ENCODE results near the gene MLH3. TPM values are rescaled to one million over a fixed set of nuclear protein-coding genes. Genes with fewer than 3 reads are reported as not detected.
A peak's percentile ranks its signal among the peaks of the same experiment; 100 is the strongest.

The MLH3 gene
- total RNA-seq, 2 experiments from 2014 or later: 6.6 to 6.7 TPM

- POLR2A ChIA-PET: interaction anchor here (0.6 to 1.8 kb wide), 4 partner anchors 12 to 212 kb away, joined by 3 to 4 read pairs (median 3); no protein-coding TSS in a partner anchor
- H3K9me2 ChIP-seq (ENCODE audit: insufficient read depth, low read length): no peaks in the 10 kb centered on the region
- no peaks in the 10 kb centered on the region; the same call in 1 of the 2 replicates for H3K36me3 ChIP-seq (ENCODE audit: insufficient read depth, low read length)
- peak overlapping the region; percentile 71 for H3K4me3 ChIP-seq (ENCODE audit: low read depth, low read length, poor library complexity, severe bottlenecking)
- CTCF ChIA-PET (ENCODE audit: unreplicated experiment): interaction anchor here (0.6 kb wide), 1 partner anchor 304 kb away, joined by 3 read pairs; no protein-coding TSS in a partner anchor
- H2AFZ ChIP-seq (ENCODE audit: low read length): no peak overlapping the region; the same call in 1 of the 2 replicates
- TF ChIP-seq EZH2phosphoT487 (IDR thresholded peaks at IDR 0.05; ENCODE audit: borderline replicate concordance, low read depth, low read length): no peak
- TF ChIP-seq CTCF (conservative IDR thresholded peaks at IDR 0.05; ENCODE audit: low read length): no peak
- H3K9me3 ChIP-seq (ENCODE audit: low read length): no peaks in the 10 kb centered on the region
- H3K27ac ChIP-seq (ENCODE audit: low read depth, low read length, poor library complexity, severe bottlenecking): no peak overlapping the region
- H3K4me1 ChIP-seq (ENCODE audit: insufficient read depth, low read length, poor library complexity, severe bottlenecking): peaks cover 34% of the 10 kb centered on the region
- peaks cover 21% of the 10 kb centered on the region for H3K79me2 ChIP-seq (ENCODE audit: insufficient read depth, low read depth, low read length)
- DNase-seq (ENCODE audit: low spot score): no peak
- H3K4me2 ChIP-seq (ENCODE audit: low read length): peak overlapping the region; percentile 90
- no peaks in the 10 kb centered on the region for H4K20me1 ChIP-seq (ENCODE audit: insufficient read depth, low read length)
- intact Hi-C loops (cut with micrococcal nuclease; ENCODE audit: unreplicated experiment): loop anchor here (5.0 to 10.0 kb wide), 2 partner anchors 120 to 238 kb away; no protein-coding TSS in a partner anchor
- BruUV-seq (replicated peaks): no TSS peak
Observed at GRCh38 chr14:75067212-75067611, 15.9 kb upstream of the MLH3 start.

GRCh38 chr14:75066691-75067090 lies 15.4 kb upstream of the MLH3 start:
- intact Hi-C loops (cut with micrococcal nuclease; ENCODE audit: unreplicated experiment): loop anchor here (5.0 to 10.0 kb wide), 2 partner anchors 119 to 238 kb away; no protein-coding TSS in a partner anchor
- Histone ChIP-seq H3K9me3 (ENCODE audit: low read length) (no peaks in the 10 kb centered on the region), H3K79me2 (ENCODE audit: insufficient read depth, low read depth, low read length) (peaks cover 21% of the 10 kb centered on the region), H3K4me1 (ENCODE audit: insufficient read depth, low read length, poor library complexity, severe bottlenecking) (peaks cover 34% of the 10 kb centered on the region), H3K9me2 (ENCODE audit: insufficient read depth, low read length) (no peaks in the 10 kb centered on the region), H2AFZ (ENCODE audit: low read length) (no peak overlapping the region), H3K27ac (ENCODE audit: low read depth, low read length, poor library complexity, severe bottlenecking) (no peak overlapping the region), H3K36me3 (ENCODE audit: insufficient read depth, low read length) (peaks cover under 1% of the 10 kb centered on the region), H3K4me3 (ENCODE audit: low read depth, low read length, poor library complexity, severe bottlenecking) (no peak overlapping the region), H3K4me2 (ENCODE audit: low read length) (no peak overlapping the region), H4K20me1 (ENCODE audit: insufficient read depth, low read length) (no peaks in the 10 kb centered on the region)
- BruUV-seq (replicated peaks): no TSS peak
- ChIA-PET POLR2A (interaction anchor here (0.6 to 1.8 kb wide), 5 partner anchors 18 to 1285 kb away, joined by 3 to 6 read pairs (median 4); no protein-coding TSS in a partner anchor), CTCF (ENCODE audit: unreplicated experiment) (interaction anchor here (0.6 kb wide), 1 partner anchor 303 kb away, joined by 3 read pairs; no protein-coding TSS in a partner anchor)
- DNase-seq (ENCODE audit: low spot score): no peak
- TF ChIP-seq EZH2phosphoT487 (IDR thresholded peaks at IDR 0.05; ENCODE audit: borderline replicate concordance, low read depth, low read length): no peak
- TF ChIP-seq CTCF (conservative IDR thresholded peaks at IDR 0.05; ENCODE audit: low read length): no peak

- Histone ChIP-seq H3K36me3 (ENCODE audit: insufficient read depth, low read length) (peaks cover 25% of the 10 kb centered on the region), H4K20me1 (ENCODE audit: insufficient read depth, low read length) (no peaks in the 10 kb centered on the region), H2AFZ (ENCODE audit: low read length) (peak overlapping the region; percentile 59; the same call in 1 of the 2 replicates), H3K9me3 (ENCODE audit: low read length) (peaks cover 13% of the 10 kb centered on the region), H3K27ac (ENCODE audit: low read depth, low read length, poor library complexity, severe bottlenecking) (peak overlapping the region; percentile 41), H3K9me2 (ENCODE audit: insufficient read depth, low read length) (no peaks in the 10 kb centered on the region), H3K79me2 (ENCODE audit: insufficient read depth, low read depth, low read length) (peaks cover 41% of the 10 kb centered on the region), H3K4me3 (ENCODE audit: low read depth, low read length, poor library complexity, severe bottlenecking) (peak overlapping the region; percentile 77), H3K4me2 (ENCODE audit: low read length) (peak overlapping the region; percentile 72), H3K4me1 (ENCODE audit: insufficient read depth, low read length, poor library complexity, severe bottlenecking) (peaks cover 26% of the 10 kb centered on the region)
- no peak for DNase-seq (ENCODE audit: low spot score)
- TF ChIP-seq EZH2phosphoT487 (IDR thresholded peaks at IDR 0.05; ENCODE audit: borderline replicate concordance, low read depth, low read length) (no peak), CTCF (conservative IDR thresholded peaks at IDR 0.05; ENCODE audit: low read length) (no peak)
- ChIA-PET POLR2A (interaction anchor here (0.5 to 1.3 kb wide), 7 partner anchors 8 to 663 kb away, joined by 3 to 4 read pairs (median 3); partner anchors contain the start of gene RPS6KL1), CTCF (ENCODE audit: unreplicated experiment) (interaction anchor here (0.9 kb wide), 1 partner anchor 122 kb away, joined by 4 read pairs; no protein-coding TSS in a partner anchor)
- no TSS peak for BruUV-seq (replicated peaks)
- intact Hi-C loops (cut with micrococcal nuclease; ENCODE audit: unreplicated experiment): loop anchor here (10.0 kb wide), 1 partner anchor 241 kb away; no protein-coding TSS in a partner anchor
Observed at GRCh38 chr14:75064205-75064567, 12.9 kb upstream of the MLH3 start.

Measured in OCI-LY7 (cell line).